Testis (tissue), 3 donors: ENCODE measurements around the gene DDX17. TPM values are rescaled to one million over a fixed set of nuclear protein-coding genes. Genes with fewer than 3 reads are reported as not detected.

ENCODE experiments used
- DNase-seq: peaks from one replicate; pipeline ENCODE4 v3.0.0-alpha.2; 2019
- H3K27ac ChIP-seq, 2 donors: fragments of 200-600 bp; sonication (generic); one replicate each; pipeline ENCODE4 v1.5.1; 2019
- H3K27me3 ChIP-seq: fragments of 200-600 bp; sonication (generic); one replicate; pipeline ENCODE4 v1.5.1; 2019
- H3K36me3 ChIP-seq: fragments of 200-600 bp; sonication (generic); one replicate; pipeline ENCODE4 v1.5.1; 2017; ENCODE audit warnings: low read depth; ENCODE audit errors: missing control alignments
- H3K4me1 ChIP-seq: fragments of 200-600 bp; sonication (generic); one replicate; pipeline ENCODE4 v1.5.1; 2019
- H3K4me3 ChIP-seq, 2 donors: fragments of 200-600 bp; sonication (generic); one replicate each; pipeline ENCODE4 v1.5.1; 2017 to 2019
- H3K9me3 ChIP-seq: fragments of 200-600 bp; sonication (generic); one replicate; pipeline ENCODE4 v1.5.1; 2017
- POLR2A ChIP-seq: fragments of 450-650 bp; IDR thresholded peaks from one replicate; pipeline ENCODE4 v1.6.1; 2017; ENCODE audit warnings: antibody characterized with exemption, mild to moderate bottlenecking, moderate library complexity
- WGBS, 2 donors: methylation state at CpG; one replicate each; pipeline ENCODE4 v1.1.5; 2018; 5-methylcytosine and 5-hydroxymethylcytosine counted together
- intact Hi-C: fragments of 100-400 bp; cut with DNase I; formaldehyde crosslinking; loops from one replicate; pipeline ENCODE4 v1.15.1; 2023; ENCODE audit warnings: low total_unique reads
- polyA plus RNA-seq: library from polyadenylated mRNA; stranded (reverse); fragments of 350-450 nt; fragmentation: Illumina TruSeq; extraction: RNeasy Lipid Tissue Mini Kit (QIAGEN cat#74804); gene quantifications from one replicate; pipeline ENCODE4 v1.2.3, GENCODE V29; 2014; ENCODE audit warnings: low read depth, low replicate concordance; ENCODE audit not compliant: insufficient read depth
- total RNA-seq, 2 donors: library from RNA; depleted of rRNA; stranded (reverse); fragments of >200 nt; gene quantifications; one replicate each; pipeline ENCODE4 v1.2.3, GENCODE V29; 2016
- TF ChIP-seq, protein P1 (sequence below), 3 experiments: fragments of 450-650 bp in 2 of 3; fragments of 200-600 bp in 1 of 3; sonication (generic) in 1 of 3; IDR thresholded peaks; one replicate each; pipeline ENCODE4 v1.5.1; 2016 to 2019; ENCODE audit warnings: antibody characterized with exemption in 3 of 3, mild to moderate bottlenecking in 2 of 3, moderate library complexity in 1 of 3

DDX17 gene
- total and polyA plus RNA-seq, 3 donors from 2014 or later, result 259 to 995 (median 964) TPM

GRCh38 chr22:38465673-38466490, 40.2 kb downstream of the DDX17 start:
- TF ChIP-seq, protein P1, sequence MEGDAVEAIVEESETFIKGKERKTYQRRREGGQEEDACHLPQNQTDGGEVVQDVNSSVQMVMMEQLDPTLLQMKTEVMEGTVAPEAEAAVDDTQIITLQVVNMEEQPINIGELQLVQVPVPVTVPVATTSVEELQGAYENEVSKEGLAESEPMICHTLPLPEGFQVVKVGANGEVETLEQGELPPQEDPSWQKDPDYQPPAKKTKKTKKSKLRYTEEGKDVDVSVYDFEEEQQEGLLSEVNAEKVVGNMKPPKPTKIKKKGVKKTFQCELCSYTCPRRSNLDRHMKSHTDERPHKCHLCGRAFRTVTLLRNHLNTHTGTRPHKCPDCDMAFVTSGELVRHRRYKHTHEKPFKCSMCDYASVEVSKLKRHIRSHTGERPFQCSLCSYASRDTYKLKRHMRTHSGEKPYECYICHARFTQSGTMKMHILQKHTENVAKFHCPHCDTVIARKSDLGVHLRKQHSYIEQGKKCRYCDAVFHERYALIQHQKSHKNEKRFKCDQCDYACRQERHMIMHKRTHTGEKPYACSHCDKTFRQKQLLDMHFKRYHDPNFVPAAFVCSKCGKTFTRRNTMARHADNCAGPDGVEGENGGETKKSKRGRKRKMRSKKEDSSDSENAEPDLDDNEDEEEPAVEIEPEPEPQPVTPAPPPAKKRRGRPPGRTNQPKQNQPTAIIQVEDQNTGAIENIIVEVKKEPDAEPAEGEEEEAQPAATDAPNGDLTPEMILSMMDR (IDR thresholded peaks at IDR 0.05), result no peak
- TF ChIP-seq POLR2A, result no peak
- Histone ChIP-seq H3K36me3 (no peaks in the 10 kb centered on the region), H3K4me3 (no peak overlapping the region), H3K4me1 (peaks cover 22% of the 10 kb centered on the region), H3K27ac (no peak overlapping the region), H3K9me3 (no peaks in the 10 kb centered on the region), H3K27me3 (no peaks in the 10 kb centered on the region)
- intact Hi-C loops, result no loop called here
- DNase-seq, result no peak
- WGBS, 2 donors, result 81 to 82% methylated on average over 16 to 24 of the region's 26 CpGs

- no peaks in the 10 kb centered on the region for H3K27me3 ChIP-seq
- intact Hi-C loops, result no loop called here
- DNase-seq, result no peak
- no peak overlapping the region for H3K27ac ChIP-seq
- H3K4me3 ChIP-seq, result no peak overlapping the region
- H3K9me3 ChIP-seq, result no peaks in the 10 kb centered on the region
- no peak for TF ChIP-seq POLR2A
- TF ChIP-seq, protein P1 (IDR thresholded peaks at IDR 0.05), result no peak
- H3K36me3 ChIP-seq, result no peaks in the 10 kb centered on the region
- 80 to 81% methylated on average over 10 of the region's 10 CpGs for WGBS, 2 donors
- peaks cover 22% of the 10 kb centered on the region for H3K4me1 ChIP-seq
These were observed 41.0 kb downstream of the DDX17 start for GRCh38 chr22:38464992-38465672.

- intact Hi-C loops, result no loop called here
- Histone ChIP-seq H3K36me3 (no peaks in the 10 kb centered on the region), H3K4me1 (peaks cover 15% of the 10 kb centered on the region), H3K9me3 (no peaks in the 10 kb centered on the region), H3K27me3 (no peaks in the 10 kb centered on the region), H3K27ac (no peak overlapping the region), H3K4me3 (peak overlapping the region in 1 of 2 donors; percentile 1)
- WGBS, 2 donors, result 33 to 50% methylated on average over 27 to 28 of the region's 28 CpGs
- TF ChIP-seq POLR2A, result no peak
- TF ChIP-seq, protein P1 (IDR thresholded peaks at IDR 0.05), result no peak
- peak; percentile 61 for DNase-seq
These were observed 42.9 kb downstream of the DDX17 start for GRCh38 chr22:38462960-38463784.

DNA sequence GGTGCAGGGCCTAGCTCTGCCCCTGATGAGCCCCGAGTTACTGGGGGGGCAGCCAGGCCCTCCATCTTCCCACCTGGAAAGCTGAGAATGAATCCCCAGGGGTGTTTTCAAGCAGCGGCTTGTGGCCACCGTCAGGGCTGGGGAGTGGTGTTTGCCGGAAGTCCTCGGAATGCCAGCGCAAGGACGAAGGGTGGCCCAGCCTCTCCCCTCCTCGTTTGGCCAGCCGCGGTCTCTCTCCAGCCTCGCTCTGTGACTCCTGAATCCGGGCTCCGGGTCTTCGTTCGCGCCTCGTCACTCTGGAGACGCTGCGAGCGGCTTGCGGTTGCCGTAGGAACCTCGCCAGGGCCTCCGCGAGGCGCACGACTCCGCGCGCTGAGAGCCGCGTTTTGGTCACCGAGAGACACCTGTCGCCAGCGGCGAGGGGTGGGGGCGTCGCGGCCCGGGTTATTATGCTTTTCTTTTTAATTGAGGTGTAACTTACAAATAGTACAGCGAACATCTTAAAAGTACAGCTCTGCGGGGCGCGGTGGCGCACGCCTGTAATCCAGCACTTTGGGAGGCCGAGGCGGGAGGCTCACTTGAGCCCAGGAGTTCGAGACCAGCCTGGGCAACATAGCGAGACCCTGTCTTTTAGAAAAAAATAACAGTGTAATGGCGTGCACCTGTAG, 44.6 kb downstream of the DDX17 start:
- Histone ChIP-seq H3K4me3 (peak overlapping the region; percentile 36 to 41), H3K27ac (no peak overlapping the region), H3K4me1 (peaks cover 6% of the 10 kb centered on the region), H3K36me3 (no peaks in the 10 kb centered on the region), H3K27me3 (no peaks in the 10 kb centered on the region), H3K9me3 (no peaks in the 10 kb centered on the region)
- WGBS, 2 donors, result 9 to 16% methylated on average over 22 to 50 of the region's 51 CpGs
- intact Hi-C loops, result no loop called here
- no peak for TF ChIP-seq POLR2A
- TF ChIP-seq, protein P1 (IDR thresholded peaks at IDR 0.05), result peak in 1 of 3 experiments; percentile 16
- DNase-seq, result peak; percentile 91
